ENCODE data around the gene AGO1.
"Not testable (repeated sequence)": the region's sequence is repeated elsewhere in the genome, so short reads cannot be mapped to it uniquely, and the experiment has no call there.

The AGO1 gene

GRCh38 chr1:35882945-35883634 is at the start of gene AGO1:
Gene AGO1, plus strand, starts transcription at chr1:35883209. Its CDS starts 213 bp downstream, at chr1:35883422.
- peak; percentile 93 for DNase-seq

GRCh38 chr1:35833395-35833794 is 49.6 kb upstream of the AGO1 start:
- no peak for DNase-seq

- no peak for DNase-seq
These were observed 48.8 kb upstream of the AGO1 start for GRCh38 chr1:35834218-35834617.

- no peak for DNase-seq
These were observed 47.6 kb upstream of the AGO1 start for GRCh38 chr1:35835398-35835797.

- DNase-seq, result no peak
These were observed 46.3 kb upstream of the AGO1 start for GRCh38 chr1:35836734-35837133.

GRCh38 chr1:35838693-35839245 is 44.2 kb upstream of the AGO1 start:
- no peak for DNase-seq

GRCh38 chr1:35844826-35845225 is 38.2 kb upstream of the AGO1 start:
- DNase-seq, result no peak

GRCh38 chr1:35845766-35846165 is 37.2 kb upstream of the AGO1 start:
- no peak for DNase-seq

GRCh38 chr1:35847935-35848565 is 35.0 kb upstream of the AGO1 start:
- DNase-seq, result no peak

GRCh38 chr1:35850051-35850450 is 33.0 kb upstream of the AGO1 start:
- DNase-seq, result no peak

GRCh38 chr1:35850716-35851115 is 32.3 kb upstream of the AGO1 start:
- no peak for DNase-seq

- peak; percentile 41 for DNase-seq
These were observed 31.7 kb upstream of the AGO1 start for GRCh38 chr1:35851132-35851869.

- no peak for DNase-seq
These were observed 30.8 kb upstream of the AGO1 start for GRCh38 chr1:35852241-35852640.

- no peak for DNase-seq
These were observed 27.9 kb upstream of the AGO1 start for GRCh38 chr1:35854989-35855700.

- DNase-seq, result no peak
These were observed 26.0 kb upstream of the AGO1 start for GRCh38 chr1:35856964-35857363.

GRCh38 chr1:35857830-35858229 is 25.2 kb upstream of the AGO1 start:
- peak; percentile 8 for DNase-seq

GRCh38 chr1:35860696-35861095 is 22.3 kb upstream of the AGO1 start:
- DNase-seq, result no peak

GRCh38 chr1:35863136-35863535 is 19.9 kb upstream of the AGO1 start:
- DNase-seq, result no peak

GRCh38 chr1:35863881-35864625 is 19.0 kb upstream of the AGO1 start:
- no peak for DNase-seq

- DNase-seq, result no peak
These were observed 18.2 kb upstream of the AGO1 start for GRCh38 chr1:35864813-35865212.

- no peak for DNase-seq
These were observed 16.0 kb upstream of the AGO1 start for GRCh38 chr1:35866991-35867390.

GRCh38 chr1:35869245-35869950 is 13.6 kb upstream of the AGO1 start:
- not testable (repeated sequence) for DNase-seq

All from fibroblast of skin of right biceps (primary cell).